Fibroblast of peridontal ligament (primary cell): ENCODE results near the gene PMM2.
"Not testable (repeated sequence)": the region's sequence is repeated elsewhere in the genome, so short reads cannot be mapped to it uniquely, and the experiment has no call there.

ENCODE experiments used
- DNase-seq: peaks from one replicate; pipeline ENCODE4 v3.0.0-alpha.2; 2010; ENCODE audit errors: extremely low read depth

PMM2 gene

GRCh38 chr16:8818504-8819270, 21.0 kb downstream of the PMM2 start:
- DNase-seq = no peak

- no peak for DNase-seq
These were observed 21.9 kb downstream of the PMM2 start for GRCh38 chr16:8819411-8820034.

- no peak for DNase-seq
These were observed 24.8 kb downstream of the PMM2 start for GRCh38 chr16:8822403-8822802.

- no peak for DNase-seq
These were observed 28.7 kb downstream of the PMM2 start for GRCh38 chr16:8826278-8826879.

GRCh38 chr16:8828541-8829165, 31.0 kb downstream of the PMM2 start:
- no peak for DNase-seq

GRCh38 chr16:8831450-8831849, 33.8 kb downstream of the PMM2 start:
- DNase-seq = no peak

- no peak for DNase-seq
These were observed 34.5 kb downstream of the PMM2 start for GRCh38 chr16:8831871-8832716.

- no peak for DNase-seq
These were observed 35.1 kb downstream of the PMM2 start for GRCh38 chr16:8832717-8833105.

GRCh38 chr16:8836797-8837196, 39.2 kb downstream of the PMM2 start:
- DNase-seq = not testable (repeated sequence)

- DNase-seq = not testable (repeated sequence)
These were observed 40.0 kb downstream of the PMM2 start for GRCh38 chr16:8837594-8837993.

- not testable (repeated sequence) for DNase-seq
These were observed 44.4 kb downstream of the PMM2 start for GRCh38 chr16:8842016-8842415.

GRCh38 chr16:8843296-8843695, 45.7 kb downstream of the PMM2 start:
- not testable (repeated sequence) for DNase-seq

- no peak for DNase-seq
These were observed 48.2 kb downstream of the PMM2 start for GRCh38 chr16:8845699-8846298.

GRCh38 chr16:8846401-8846932, 48.8 kb downstream of the PMM2 start:
- DNase-seq = no peak

GRCh38 chr16:8847145-8847544, 49.5 kb downstream of the PMM2 start:
- DNase-seq = no peak

- no peak for DNase-seq
These were observed 50.0 kb downstream of the PMM2 start for GRCh38 chr16:8847623-8848022.

GRCh38 chr16:8848231-8848938, 50.7 kb downstream of the PMM2 start:
- DNase-seq = no peak

- DNase-seq = peak; percentile 37
These were observed 51.3 kb downstream of the PMM2 start for GRCh38 chr16:8848939-8849391.

GRCh38 chr16:8849411-8850011, 51.9 kb downstream of the PMM2 start:
- no peak for DNase-seq
